Lower leg skin (tissue), 4 donors: ENCODE data around the gene NAA20. TPM values are rescaled to one million over a fixed set of nuclear protein-coding genes. Genes with fewer than 3 reads are reported as not detected.

ENCODE experiments used
- DNase-seq, 2 donors: peaks; one replicate each; pipeline ENCODE4 v3.0.0-alpha.2; 2019; ENCODE audit warnings: low spot score in 2 of 2
- H3K4me3 ChIP-seq: fragments of 200-600 bp; sonication (generic); 2 replicates; pipeline ENCODE4 v1.5.1; 2017; ENCODE audit warnings: mild to moderate bottlenecking, low read depth; ENCODE audit not compliant: poor library complexity, severe bottlenecking
- POLR2A ChIP-seq, 2 donors: fragments of 450-650 bp; IDR thresholded peaks; one replicate each; pipeline ENCODE4 v1.6.1; 2016 to 2017; ENCODE audit warnings: antibody characterized with exemption in 2 of 2, mild to moderate bottlenecking in 1 of 2, moderate library complexity in 1 of 2
- WGBS, 2 donors: methylation state at CpG; one replicate each; pipeline ENCODE4 v1.1.5; 2018; 5-methylcytosine and 5-hydroxymethylcytosine counted together
- intact Hi-C: fragments of 100-400 bp; cut with DNase I; formaldehyde crosslinking; loops from one replicate; pipeline ENCODE4 v1.15.0; 2023; ENCODE audit warnings: low total_unique reads
- total RNA-seq, 4 donors: library from RNA; depleted of rRNA; stranded (reverse); fragments of >200 nt; gene quantifications; one replicate each; pipeline ENCODE4 v1.1.0, GENCODE V29; 2016
- TF ChIP-seq, protein P1 (sequence below), 3 donors: fragments of 450-650 bp; IDR thresholded peaks; one replicate each; pipeline ENCODE4 v1.5.1; 2016; ENCODE audit warnings: antibody characterized with exemption in 3 of 3, mild to moderate bottlenecking in 3 of 3, moderate library complexity in 2 of 3

The NAA20 gene, protein sequence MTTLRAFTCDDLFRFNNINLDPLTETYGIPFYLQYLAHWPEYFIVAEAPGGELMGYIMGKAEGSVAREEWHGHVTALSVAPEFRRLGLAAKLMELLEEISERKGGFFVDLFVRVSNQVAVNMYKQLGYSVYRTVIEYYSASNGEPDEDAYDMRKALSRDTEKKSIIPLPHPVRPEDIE
- total RNA-seq, result 10 to 100 TPM; 27.2 to 38.4 (median 33.1) TPM

DNA sequence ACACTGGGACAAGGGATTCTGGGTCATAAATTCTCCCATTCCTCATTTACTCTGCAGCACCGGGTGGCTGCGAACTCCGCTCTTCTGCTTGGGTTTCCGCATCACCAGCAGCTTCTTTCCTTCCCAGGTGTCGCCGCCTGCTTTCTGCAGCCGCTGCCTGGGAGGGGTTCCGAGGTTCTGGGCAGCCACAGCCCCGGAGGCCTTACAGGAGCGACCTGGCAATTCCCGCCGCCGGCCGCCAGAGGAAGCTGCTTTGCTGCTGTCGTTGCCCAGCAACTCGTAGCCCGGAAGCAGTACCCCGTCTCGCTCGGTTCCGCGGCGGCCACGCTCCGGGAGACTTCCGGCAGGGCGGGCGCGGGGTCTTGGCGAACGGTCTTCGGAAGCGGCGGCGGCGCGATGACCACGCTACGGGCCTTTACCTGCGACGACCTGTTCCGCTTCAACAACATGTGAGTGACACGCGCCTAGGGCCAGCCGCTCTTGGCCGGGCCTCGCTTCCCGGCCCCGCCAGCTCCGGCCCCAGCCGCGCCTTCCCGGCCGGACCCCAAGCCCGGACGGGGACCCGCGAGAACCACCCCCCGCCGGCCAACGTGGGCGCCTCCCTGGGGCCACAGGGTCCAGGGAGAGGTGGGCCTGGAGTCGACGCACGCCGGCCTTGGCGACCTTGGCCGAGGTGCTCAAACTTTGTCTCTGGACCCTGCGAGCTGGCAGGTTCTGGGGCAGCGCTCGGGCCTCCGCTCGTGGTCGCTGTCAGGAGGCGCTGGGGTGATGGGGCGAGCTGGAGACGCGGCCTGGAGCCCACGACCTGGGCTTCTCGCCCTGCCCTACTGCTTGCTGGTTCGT is at the start of gene NAA20:
Gene NAA20 (plus strand): TSS at position 362 of the 843 bp plus-strand sequence. CDS start 35 bp downstream, at position 397.
- peak within 1 kb of the TSS; percentile 99 for H3K4me3 ChIP-seq
- intact Hi-C loops, result no loop called here
- no peak for TF ChIP-seq POLR2A (IDR thresholded peaks at IDR 0.05)
- TF ChIP-seq, protein P1, sequence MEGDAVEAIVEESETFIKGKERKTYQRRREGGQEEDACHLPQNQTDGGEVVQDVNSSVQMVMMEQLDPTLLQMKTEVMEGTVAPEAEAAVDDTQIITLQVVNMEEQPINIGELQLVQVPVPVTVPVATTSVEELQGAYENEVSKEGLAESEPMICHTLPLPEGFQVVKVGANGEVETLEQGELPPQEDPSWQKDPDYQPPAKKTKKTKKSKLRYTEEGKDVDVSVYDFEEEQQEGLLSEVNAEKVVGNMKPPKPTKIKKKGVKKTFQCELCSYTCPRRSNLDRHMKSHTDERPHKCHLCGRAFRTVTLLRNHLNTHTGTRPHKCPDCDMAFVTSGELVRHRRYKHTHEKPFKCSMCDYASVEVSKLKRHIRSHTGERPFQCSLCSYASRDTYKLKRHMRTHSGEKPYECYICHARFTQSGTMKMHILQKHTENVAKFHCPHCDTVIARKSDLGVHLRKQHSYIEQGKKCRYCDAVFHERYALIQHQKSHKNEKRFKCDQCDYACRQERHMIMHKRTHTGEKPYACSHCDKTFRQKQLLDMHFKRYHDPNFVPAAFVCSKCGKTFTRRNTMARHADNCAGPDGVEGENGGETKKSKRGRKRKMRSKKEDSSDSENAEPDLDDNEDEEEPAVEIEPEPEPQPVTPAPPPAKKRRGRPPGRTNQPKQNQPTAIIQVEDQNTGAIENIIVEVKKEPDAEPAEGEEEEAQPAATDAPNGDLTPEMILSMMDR (IDR thresholded peaks at IDR 0.05), result peak in 1 of 3 donors; percentile 77
- peak; percentile 91 to 99 for DNase-seq
- WGBS, 2 donors, result 0 to 1% methylated on average over 16 to 40 of the region's 81 CpGs

DNA sequence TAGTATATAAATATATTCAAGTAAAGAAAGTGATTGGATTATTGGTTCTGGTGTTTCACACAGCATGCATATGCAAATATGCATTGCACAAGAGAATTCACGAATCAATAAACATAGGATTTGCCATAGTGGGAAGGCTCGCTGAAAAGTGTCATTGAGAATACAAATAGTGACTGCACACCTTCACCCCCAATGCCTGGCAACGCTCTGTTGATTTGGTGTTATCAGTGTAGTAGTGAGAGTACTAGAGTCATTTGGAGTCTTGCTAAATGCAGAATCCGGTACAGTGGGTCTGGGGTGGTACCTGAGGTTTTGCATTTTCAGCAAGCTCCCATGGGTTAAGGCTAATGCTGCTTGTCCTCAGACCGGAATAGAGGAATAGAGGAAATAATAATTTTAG is 49.7 kb upstream of the NAA20 start:
- 88 to 96% methylated on average over 5 of the region's 5 CpGs for WGBS, 2 donors
- intact Hi-C loops, result no loop called here
- H3K4me3 ChIP-seq, result no peak overlapping the region
- DNase-seq, result no peak
- TF ChIP-seq POLR2A (IDR thresholded peaks at IDR 0.05), result no peak
- TF ChIP-seq, protein P1 (IDR thresholded peaks at IDR 0.05), result no peak

- WGBS, 2 donors, result 64 to 74% methylated on average over 7 of the region's 7 CpGs
- DNase-seq, result no peak
- TF ChIP-seq, protein P1 (IDR thresholded peaks at IDR 0.05), result no peak
- no peak for TF ChIP-seq POLR2A (IDR thresholded peaks at IDR 0.05)
- no peak overlapping the region for H3K4me3 ChIP-seq
- intact Hi-C loops, result no loop called here
Measured at GRCh38 chr20:19968028-19968427, 49.1 kb upstream of the NAA20 start.

- no peak overlapping the region for H3K4me3 ChIP-seq
- DNase-seq, result no peak
- intact Hi-C loops, result no loop called here
- 50 to 62% methylated on average over 4 of the region's 4 CpGs for WGBS, 2 donors
- TF ChIP-seq POLR2A (IDR thresholded peaks at IDR 0.05), result no peak
Measured at GRCh38 chr20:19968466-19969073, 48.6 kb upstream of the NAA20 start.

DNA sequence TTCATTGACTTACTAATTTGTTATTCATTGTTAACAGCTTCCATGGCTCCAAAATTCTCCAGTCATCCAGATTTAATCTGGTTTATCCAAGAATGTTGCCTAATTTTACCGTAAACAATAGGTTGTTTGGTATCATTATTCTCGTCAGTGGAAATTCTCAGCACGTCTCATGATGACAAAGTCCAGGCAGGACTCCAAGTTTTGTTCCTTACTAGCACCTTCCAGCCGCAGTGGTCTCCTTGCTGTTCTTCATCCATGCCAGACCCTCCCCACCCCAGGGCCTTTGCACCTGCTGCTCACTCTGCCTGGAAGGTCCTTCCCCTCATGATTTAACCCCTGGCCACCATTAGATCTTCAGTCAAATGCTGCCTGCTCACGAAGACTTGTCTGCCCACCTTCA is 48.1 kb upstream of the NAA20 start:
- WGBS, 2 donors, result 64 to 70% methylated on average over 5 of the region's 5 CpGs
- DNase-seq, result no peak
- H3K4me3 ChIP-seq, result no peak overlapping the region
- intact Hi-C loops, result no loop called here
- no peak for TF ChIP-seq POLR2A (IDR thresholded peaks at IDR 0.05)
- TF ChIP-seq, protein P1 (IDR thresholded peaks at IDR 0.05), result no peak
